HCT116 (cell line): ENCODE measurements around the gene CDK5RAP1. TPM values are rescaled to one million over a fixed set of nuclear protein-coding genes. Genes with fewer than 3 reads are reported as not detected.

ENCODE experiments used
- ATAC-seq: fragments of 200-7000 bp; cut with Tn5 transposase; 2 replicates; pipeline ENCODE4 v1.9.1; 2020; ENCODE audit warnings: mild to moderate bottlenecking, moderate library complexity
- BruUV-seq: library from RNA; stranded (reverse); fragments of 400-500 nt; replicated peaks from 2 replicates; lab custom pipeline; 2021; lab: Mats Ljungman, UMichigan
- CTCF ChIA-PET: fragments of 300-600 bp; sonication (Branson Sonifier 250); formaldehyde crosslinking; loops from one replicate; lab custom pipeline; 2021; ENCODE audit warnings: antibody characterized with exemption; lab: Charles Lee
- POLR2A ChIA-PET: fragments of 300-600, 350-600 bp; sonication (Branson Sonifier 250); formaldehyde crosslinking; loops from one replicate; lab custom pipeline; 2021; ENCODE audit warnings: antibody characterized with exemption; lab: Charles Lee
- RAD21 ChIA-PET, 2 experiments: fragments of 300-600 bp; sonication (Branson Sonifier 250); formaldehyde crosslinking; loops; one replicate each; lab custom pipeline; 2023; ENCODE audit warnings: low total read pairs in 2 of 2; ENCODE audit not compliant: uncharacterized antibody in 2 of 2, unreplicated experiment in 2 of 2, low non-redundant PET in 1 of 2; lab: Charles Lee
- DNase-seq: peaks from one replicate; pipeline ENCODE4 v3.0.0-alpha.2; 2010; ENCODE audit warnings: low read depth, low spot score
- H2AFZ ChIP-seq: fragments of 200-600 bp; shearing (Covaris generic), sonication (generic); 2 replicates; pipeline ENCODE4 v1.6.1; 2017; ENCODE audit warnings: low read depth, mixed run types, mixed read lengths, antibody characterized with exemption, low read length; ENCODE audit not compliant: poor library complexity, severe bottlenecking
- H3K27ac ChIP-seq: 2 replicates; pipeline ENCODE4 v1.5.1; 2012; ENCODE audit warnings: low read depth, low read length
- H3K27me3 ChIP-seq: fragments of 200-600 bp; sonication (generic); 2 replicates; pipeline ENCODE4 v1.6.1; 2016; ENCODE audit warnings: mixed run types, low read length, mixed read lengths; ENCODE audit not compliant: insufficient read depth
- H3K36me3 ChIP-seq, 2 experiments: fragments of 200-500 bp in 1 of 2; fragments of 200-600 bp in 1 of 2; sonication (Bioruptor generic) in 1 of 2; sonication (generic) in 1 of 2; 2 replicates each; pipeline versions ENCODE4 v1.5.1 to v1.6.1; 2014 to 2016; ENCODE audit warnings: low read length in 2 of 2, inconsistent platforms in 1 of 2, mixed read lengths in 1 of 2, mixed run types in 1 of 2; ENCODE audit not compliant: insufficient read depth in 2 of 2, control insufficient read depth in 1 of 2
- H3K4me1 ChIP-seq, 2 experiments: fragments of 200-600 bp in 1 of 2; sonication (generic) in 1 of 2; 2 replicates each; pipeline versions ENCODE4 v1.5.1 to v1.6.1; 2012 to 2017; ENCODE audit warnings: low read length in 2 of 2, inconsistent platforms in 1 of 2, mild to moderate bottlenecking in 1 of 2, mixed read lengths in 1 of 2, mixed run types in 1 of 2, moderate library complexity in 1 of 2; ENCODE audit not compliant: insufficient read depth in 2 of 2, control insufficient read depth in 1 of 2
- H3K4me2 ChIP-seq: fragments of 200-600 bp; sonication (generic); 2 replicates; pipeline ENCODE4 v1.6.1; 2017; ENCODE audit warnings: mixed run types, low read length, mixed read lengths
- H3K4me3 ChIP-seq, 2 experiments: fragments of 200-600 bp in 1 of 2; sonication (generic) in 1 of 2; replicated peaks in 1 of 2; 2 replicates each; pipeline ENCODE4 v1.5.1; 2011 to 2016; ENCODE audit warnings: low read length in 2 of 2, control low read depth in 1 of 2, low read depth in 1 of 2, mild to moderate bottlenecking in 1 of 2, mixed read lengths in 1 of 2, mixed run types in 1 of 2
- H3K79me2 ChIP-seq: fragments of 200-600 bp; sonication (generic); 2 replicates; pipeline ENCODE4 v1.6.1; 2017; ENCODE audit warnings: mild to moderate bottlenecking, mixed run types, low read length, moderate library complexity, mixed read lengths; ENCODE audit not compliant: insufficient read depth
- H3K9ac ChIP-seq: fragments of 200-600 bp; sonication (generic); 2 replicates; pipeline ENCODE4 v1.6.1; 2016; ENCODE audit warnings: low read length, mixed read lengths
- H3K9me2 ChIP-seq: fragments of 200-600 bp; sonication (generic), shearing (Covaris generic); 2 replicates; pipeline ENCODE4 v1.6.1; 2017; ENCODE audit warnings: mixed run types, mild to moderate bottlenecking, moderate library complexity; ENCODE audit not compliant: insufficient read depth
- H3K9me3 ChIP-seq, 2 experiments: fragments of 200-500 bp in 1 of 2; fragments of 200-600 bp in 1 of 2; sonication (Bioruptor generic) in 1 of 2; sonication (generic) in 1 of 2; 2 replicates each; pipeline ENCODE4 v1.6.1; 2014 to 2017; ENCODE audit warnings: low read length in 2 of 2, mixed read lengths in 2 of 2, inconsistent platforms in 1 of 2, low read depth in 1 of 2, mild to moderate bottlenecking in 1 of 2, mixed run types in 1 of 2, moderate library complexity in 1 of 2; ENCODE audit not compliant: control insufficient read depth in 1 of 2, insufficient read depth in 1 of 2
- H4K20me1 ChIP-seq: fragments of 200-600 bp; sonication (generic), shearing (Covaris generic); 2 replicates; pipeline ENCODE4 v1.6.1; 2017; ENCODE audit warnings: mixed run types, mild to moderate bottlenecking, moderate library complexity; ENCODE audit not compliant: insufficient read depth
- ATF3 ChIP-seq: IDR thresholded peaks from 2 replicates; pipeline ENCODE4 v1.6.1; 2012
- CBX3 ChIP-seq: IDR thresholded peaks from 2 replicates; pipeline ENCODE4 v1.6.1; 2012; ENCODE audit warnings: low read depth
- CEBPB ChIP-seq: IDR thresholded peaks from 2 replicates; pipeline ENCODE4 v1.6.1; 2012; ENCODE audit warnings: low read depth
- EZH2 ChIP-seq: fragments of 200-600 bp; sonication (generic); IDR thresholded peaks from 2 replicates; pipeline ENCODE4 v1.6.1; 2017; ENCODE audit warnings: antibody characterized with exemption, mixed run types
- FOSL1 ChIP-seq: IDR thresholded peaks from 2 replicates; pipeline ENCODE4 v1.6.1; 2012; ENCODE audit warnings: low read depth
- MAX ChIP-seq: IDR thresholded peaks from 2 replicates; pipeline ENCODE4 v1.6.1; 2012
- POLR2AphosphoS5 ChIP-seq: IDR thresholded peaks from 2 replicates; pipeline ENCODE4 v1.6.1; 2011; ENCODE audit warnings: mild to moderate bottlenecking, low read depth, low read length, moderate library complexity
- RAD21 ChIP-seq: IDR thresholded peaks from 2 replicates; pipeline ENCODE4 v1.6.1; 2012; ENCODE audit warnings: low read depth, mild to moderate bottlenecking
- SP1 ChIP-seq: IDR thresholded peaks from 2 replicates; pipeline ENCODE4 v1.6.1; 2012; ENCODE audit warnings: low read depth
- SRF ChIP-seq: IDR thresholded peaks from 2 replicates; pipeline ENCODE4 v1.6.1; 2012; ENCODE audit warnings: low read depth
- TCF7L2 ChIP-seq: IDR thresholded peaks from 2 replicates; pipeline ENCODE4 v1.7.0; 2011; ENCODE audit warnings: borderline replicate concordance, inconsistent platforms; ENCODE audit not compliant: insufficient read depth, insufficient read length; ENCODE audit errors: extremely low read depth
- YY1 ChIP-seq: IDR thresholded peaks from 2 replicates; pipeline ENCODE4 v1.6.1; 2011; ENCODE audit warnings: low read length, low read depth, moderate library complexity, mild to moderate bottlenecking; ENCODE audit not compliant: insufficient replicate concordance; ENCODE audit errors: extremely low read depth
- ZFX ChIP-seq: fragments of 450-650 bp; IDR thresholded peaks from 2 replicates; pipeline ENCODE4 v1.6.1; 2017
- ZNF274 ChIP-seq: fragments of 200-500 bp; sonication (Bioruptor generic); IDR thresholded peaks from 2 replicates; pipeline ENCODE4 v1.6.1; 2014; ENCODE audit warnings: mild to moderate bottlenecking, low read depth, low read length, inconsistent platforms
- intact Hi-C: fragments of 100-400 bp; cut with micrococcal nuclease; formaldehyde crosslinking; loops from 2 replicates; pipeline ENCODE4 v1.10.0; 2022
- total RNA-seq: library from RNA; stranded (reverse); gene quantifications from one replicate; pipeline ENCODE4 v1.2.1, GENCODE V29; 2021; ENCODE audit not compliant: unreplicated experiment

CDK5RAP1 gene
- total RNA-seq, 1 experiment from 2014 or later, result 41.4 TPM

GRCh38 chr20:33411711-33412483 is 10.6 kb upstream of the CDK5RAP1 start:
- Histone ChIP-seq H3K4me2 (no peak overlapping the region), H3K27me3 (no peaks in the 10 kb centered on the region), H3K9me2 (no peaks in the 10 kb centered on the region), H2AFZ (no peak overlapping the region), H4K20me1 (no peaks in the 10 kb centered on the region), H3K4me3 (no peak overlapping the region), H3K9me3 (no peaks in the 10 kb centered on the region), H3K4me1 (peaks cover 3 to 13% of the 10 kb centered on the region in 2 experiments; a peak in 2 of 4 replicates), H3K36me3 (no peaks in the 10 kb centered on the region; a peak in 1 of 4 replicates), H3K79me2 (no peaks in the 10 kb centered on the region), H3K9ac (no peak overlapping the region), H3K27ac (no peak overlapping the region)
- intact Hi-C loops, result no loop called here
- POLR2A ChIA-PET, result no interaction called here
- TF ChIP-seq RAD21, result no peak
- no peak for TF ChIP-seq ZNF274
- no peak for TF ChIP-seq CEBPB
- TF ChIP-seq ZFX, result no peak
- no peak for TF ChIP-seq MAX
- no peak for TF ChIP-seq SP1
- TF ChIP-seq TCF7L2, result no peak
- no peak for TF ChIP-seq CBX3
- TF ChIP-seq YY1, result no peak
- no peak for TF ChIP-seq EZH2
- TF ChIP-seq SRF, result no peak
- no peak for TF ChIP-seq FOSL1
- no peak for TF ChIP-seq ATF3
- TF ChIP-seq POLR2AphosphoS5, result no peak
- RAD21 ChIA-PET, result no interaction called here
- no peak for DNase-seq
- CTCF ChIA-PET, result no interaction called here
- ATAC-seq, result no peak
- no TSS peak for BruUV-seq
